Loucy (cell line): Measurements from ENCODE around the gene DCDC1.

Source experiments
- CTCF ChIP-seq: fragments of 200-600 bp; sonication (generic); conservative IDR thresholded peaks from 2 replicates; pipeline ENCODE4 v1.5.1; 2014; ENCODE audit warnings: mild to moderate bottlenecking, antibody characterized with exemption, low read length
- EZH2phosphoT487 ChIP-seq: fragments of 200-600 bp; IDR thresholded peaks from 2 replicates; pipeline ENCODE4 v1.6.1; 2018; ENCODE audit warnings: antibody characterized with exemption, mild to moderate bottlenecking, moderate library complexity, borderline replicate concordance

DNA sequence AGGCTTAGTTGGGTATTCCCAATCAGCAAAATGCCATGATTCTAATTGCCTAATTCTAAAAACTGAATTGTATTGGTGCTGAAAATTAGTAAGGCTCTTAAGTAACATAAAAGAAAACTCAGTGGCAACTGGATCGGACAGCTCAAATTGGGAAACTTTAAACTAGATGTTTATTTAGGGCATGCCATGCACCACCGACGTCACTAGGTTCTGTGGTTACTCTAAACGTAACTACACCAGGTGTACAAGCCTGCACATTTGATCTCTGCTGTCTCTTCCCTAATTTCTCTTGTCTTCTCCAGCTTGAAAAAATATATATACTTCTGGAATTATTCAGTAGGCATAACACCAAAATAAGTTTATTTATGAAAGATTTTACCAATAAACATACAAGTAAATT, 378.2 kb downstream of the DCDC1 start:
- TF ChIP-seq EZH2phosphoT487 (no peak), CTCF (no peak)
